ENCODE data around the gene TUT4. TPM values are rescaled to one million over a fixed set of nuclear protein-coding genes. Genes with fewer than 3 reads are reported as not detected.
A peak's percentile ranks its signal among the peaks of the same experiment; 100 is the strongest.

TUT4 gene
- total RNA-seq, 2 experiments from 2014 or later, result 48.1 to 51.2 TPM

GRCh38 chr1:52523376-52523775 is 29.5 kb downstream of the TUT4 start:
- peaks cover 29% of the 10 kb centered on the region for H3K4me1 Mint-ChIP-seq (ENCODE audit: low read depth)
- CTCF ChIA-PET, result interaction anchor here (1.7 kb wide), 1 partner anchor 163 kb away, joined by 6 read pairs; no protein-coding TSS in a partner anchor
- H3K9me3 Mint-ChIP-seq, result no peaks in the 10 kb centered on the region
- peak; percentile 18 for DNase-seq
- no peak overlapping the region for H3K27ac Mint-ChIP-seq
- peaks cover 18% of the 10 kb centered on the region for H3K36me3 Mint-ChIP-seq (ENCODE audit: low read depth)
- intact Hi-C loops (cut with micrococcal nuclease), result no loop called here
- no peaks in the 10 kb centered on the region for H3K27me3 Mint-ChIP-seq (ENCODE audit: low read depth)
- H3K4me3 Mint-ChIP-seq, result no peak overlapping the region

GRCh38 chr1:52520148-52520547 is 32.7 kb downstream of the TUT4 start:
- H3K27ac Mint-ChIP-seq, result peak overlapping the region; percentile 59
- no peak for DNase-seq
- peaks cover 31% of the 10 kb centered on the region for H3K4me1 Mint-ChIP-seq (ENCODE audit: low read depth)
- H3K4me3 Mint-ChIP-seq, result no peak overlapping the region
- CTCF ChIA-PET, result interaction anchor here (0.6 kb wide), 1 partner anchor 82 kb away, joined by 3 read pairs; no protein-coding TSS in a partner anchor
- intact Hi-C loops (cut with micrococcal nuclease), result loop anchor here (1.0 kb wide), 1 partner anchor 29 kb away; no protein-coding TSS in a partner anchor
- H3K9me3 Mint-ChIP-seq, result no peaks in the 10 kb centered on the region
- H3K27me3 Mint-ChIP-seq (ENCODE audit: low read depth), result no peaks in the 10 kb centered on the region
- peaks cover 15% of the 10 kb centered on the region for H3K36me3 Mint-ChIP-seq (ENCODE audit: low read depth)

GRCh38 chr1:52518962-52519361 is 33.9 kb downstream of the TUT4 start:
- Mint-ChIP-seq H3K4me3 (no peak overlapping the region), H3K27ac (no peak overlapping the region), H3K4me1 (ENCODE audit: low read depth) (peaks cover 22% of the 10 kb centered on the region), H3K9me3 (no peaks in the 10 kb centered on the region), H3K36me3 (ENCODE audit: low read depth) (peaks cover 10% of the 10 kb centered on the region), H3K27me3 (ENCODE audit: low read depth) (no peaks in the 10 kb centered on the region)
- DNase-seq, result no peak
- intact Hi-C loops (cut with micrococcal nuclease), result no loop called here
- CTCF ChIA-PET, result no interaction called here

- no peaks in the 10 kb centered on the region for H3K27me3 Mint-ChIP-seq (ENCODE audit: low read depth)
- H3K36me3 Mint-ChIP-seq (ENCODE audit: low read depth), result peaks cover 11% of the 10 kb centered on the region
- no peak overlapping the region for H3K27ac Mint-ChIP-seq
- intact Hi-C loops (cut with micrococcal nuclease), result no loop called here
- no peaks in the 10 kb centered on the region for H3K9me3 Mint-ChIP-seq
- peaks cover 5% of the 10 kb centered on the region for H3K4me1 Mint-ChIP-seq (ENCODE audit: low read depth)
- no peak overlapping the region for H3K4me3 Mint-ChIP-seq
- CTCF ChIA-PET, result no interaction called here
- DNase-seq, result no peak
These were observed 40.9 kb downstream of the TUT4 start for GRCh38 chr1:52511851-52512615.

GRCh38 chr1:52511439-52511838 is 41.5 kb downstream of the TUT4 start:
- no peak overlapping the region for H3K27ac Mint-ChIP-seq
- CTCF ChIA-PET, result no interaction called here
- intact Hi-C loops (cut with micrococcal nuclease), result no loop called here
- no peaks in the 10 kb centered on the region for H3K9me3 Mint-ChIP-seq
- H3K27me3 Mint-ChIP-seq (ENCODE audit: low read depth), result no peaks in the 10 kb centered on the region
- H3K4me3 Mint-ChIP-seq, result no peak overlapping the region
- no peak for DNase-seq
- H3K36me3 Mint-ChIP-seq (ENCODE audit: low read depth), result peaks cover 12% of the 10 kb centered on the region
- H3K4me1 Mint-ChIP-seq (ENCODE audit: low read depth), result peaks cover 5% of the 10 kb centered on the region

GRCh38 chr1:52506920-52507546 is 45.9 kb downstream of the TUT4 start:
- DNase-seq, result no peak
- CTCF ChIA-PET, result interaction anchor here (0.6 kb wide), 1 partner anchor 175 kb away, joined by 3 read pairs; no protein-coding TSS in a partner anchor
- Mint-ChIP-seq H3K9me3 (no peaks in the 10 kb centered on the region), H3K27me3 (ENCODE audit: low read depth) (no peaks in the 10 kb centered on the region), H3K4me3 (no peak overlapping the region), H3K4me1 (ENCODE audit: low read depth) (peaks cover 5% of the 10 kb centered on the region), H3K36me3 (ENCODE audit: low read depth) (peaks cover 20% of the 10 kb centered on the region), H3K27ac (no peak overlapping the region)
- intact Hi-C loops (cut with micrococcal nuclease), result no loop called here

GRCh38 chr1:52506349-52506748 is 46.5 kb downstream of the TUT4 start:
- peaks cover 20% of the 10 kb centered on the region for H3K36me3 Mint-ChIP-seq (ENCODE audit: low read depth)
- CTCF ChIA-PET, result no interaction called here

GRCh38 chr1:52504720-52505119 is 48.2 kb downstream of the TUT4 start:
- Mint-ChIP-seq H3K27ac (no peak overlapping the region), H3K36me3 (ENCODE audit: low read depth) (peaks cover 20% of the 10 kb centered on the region), H3K4me3 (no peak overlapping the region), H3K27me3 (ENCODE audit: low read depth) (no peaks in the 10 kb centered on the region), H3K4me1 (ENCODE audit: low read depth) (peaks cover 3% of the 10 kb centered on the region), H3K9me3 (no peaks in the 10 kb centered on the region)
- intact Hi-C loops (cut with micrococcal nuclease), result no loop called here
- CTCF ChIA-PET, result no interaction called here
- DNase-seq, result no peak

More at GRCh38 chr1:52506349-52506748, 46.5 kb downstream of the TUT4 start:
- intact Hi-C loops (cut with micrococcal nuclease), result no loop called here
- Mint-ChIP-seq H3K4me3 (no peak overlapping the region), H3K27ac (no peak overlapping the region), H3K27me3 (ENCODE audit: low read depth) (no peaks in the 10 kb centered on the region), H3K9me3 (no peaks in the 10 kb centered on the region), H3K4me1 (ENCODE audit: low read depth) (peaks cover 3% of the 10 kb centered on the region)
- no peak for DNase-seq

- no peaks in the 10 kb centered on the region for H3K27me3 Mint-ChIP-seq (ENCODE audit: low read depth)
- peaks cover 16% of the 10 kb centered on the region for H3K36me3 Mint-ChIP-seq (ENCODE audit: low read depth)
- peaks cover 3% of the 10 kb centered on the region for H3K4me1 Mint-ChIP-seq (ENCODE audit: low read depth)
- CTCF ChIA-PET, result no interaction called here
- intact Hi-C loops (cut with micrococcal nuclease), result no loop called here
- no peak overlapping the region for H3K4me3 Mint-ChIP-seq
- no peaks in the 10 kb centered on the region for H3K9me3 Mint-ChIP-seq
- no peak for DNase-seq
- no peak overlapping the region for H3K27ac Mint-ChIP-seq
These were observed 49.2 kb downstream of the TUT4 start for GRCh38 chr1:52503706-52504105.

GRCh38 chr1:52502789-52503188 is 50.1 kb downstream of the TUT4 start:
- H3K27ac Mint-ChIP-seq, result no peak overlapping the region
- intact Hi-C loops (cut with micrococcal nuclease), result no loop called here
- H3K36me3 Mint-ChIP-seq (ENCODE audit: low read depth), result peaks cover 16% of the 10 kb centered on the region
- peaks cover 3% of the 10 kb centered on the region for H3K4me1 Mint-ChIP-seq (ENCODE audit: low read depth)
- DNase-seq, result no peak
- no peaks in the 10 kb centered on the region for H3K9me3 Mint-ChIP-seq
- H3K4me3 Mint-ChIP-seq, result no peak overlapping the region
- no peaks in the 10 kb centered on the region for H3K27me3 Mint-ChIP-seq (ENCODE audit: low read depth)
- CTCF ChIA-PET, result no interaction called here

- peaks cover 7% of the 10 kb centered on the region for H3K36me3 Mint-ChIP-seq (ENCODE audit: low read depth)
- H3K4me1 Mint-ChIP-seq (ENCODE audit: low read depth), result peaks cover 3% of the 10 kb centered on the region
- intact Hi-C loops (cut with micrococcal nuclease), result no loop called here
- H3K4me3 Mint-ChIP-seq, result no peak overlapping the region
- no peak overlapping the region for H3K27ac Mint-ChIP-seq
- H3K27me3 Mint-ChIP-seq (ENCODE audit: low read depth), result no peaks in the 10 kb centered on the region
- CTCF ChIA-PET, result no interaction called here
- H3K9me3 Mint-ChIP-seq, result no peaks in the 10 kb centered on the region
- no peak for DNase-seq
These were observed 65.3 kb downstream of the TUT4 start for GRCh38 chr1:52487632-52488031.

- peaks cover 3% of the 10 kb centered on the region for H3K36me3 Mint-ChIP-seq (ENCODE audit: low read depth)
- H3K4me1 Mint-ChIP-seq (ENCODE audit: low read depth), result no peaks in the 10 kb centered on the region
- no peaks in the 10 kb centered on the region for H3K27me3 Mint-ChIP-seq (ENCODE audit: low read depth)
- no peak overlapping the region for H3K27ac Mint-ChIP-seq
- intact Hi-C loops (cut with micrococcal nuclease), result no loop called here
- CTCF ChIA-PET, result interaction anchor here (0.7 kb wide), 1 partner anchor 188 kb away, joined by 3 read pairs; no protein-coding TSS in a partner anchor
- no peak overlapping the region for H3K4me3 Mint-ChIP-seq
- no peaks in the 10 kb centered on the region for H3K9me3 Mint-ChIP-seq
- DNase-seq, result no peak
These were observed 70.4 kb downstream of the TUT4 start for GRCh38 chr1:52482326-52483004.

All from activated naive CD4-positive, alpha-beta T cell treated with anti-CD3 and anti-CD28 coated beads for 36 hours (primary cell).